Measurements from ENCODE around the gene AKT1. TPM values are rescaled to one million over a fixed set of nuclear protein-coding genes. Genes with fewer than 3 reads are reported as not detected.

AKT1 gene
- total and polyA plus RNA-seq, 2 of the 4 experiments (the other 2 are of a cell fraction), result 193 to 221 TPM

GRCh38 chr14:104745431-104745830, 50.1 kb downstream of the AKT1 start:
- no peak overlapping the region for H2BK15ac ChIP-seq (ENCODE audit: low read depth, low read length)
- H3K4me3 ChIP-seq (ENCODE audit: insufficient read depth, low read depth, low read length), result no peak overlapping the region
- H4K91ac ChIP-seq (ENCODE audit: insufficient read depth, low read depth, low read length), result no peak overlapping the region
- H3K9ac ChIP-seq (ENCODE audit: low read depth, low read length), result no peak overlapping the region
- H3K14ac ChIP-seq (replicated peaks; ENCODE audit: low read depth, low read length), result no peak overlapping the region
- no peak overlapping the region for H4K5ac ChIP-seq (ENCODE audit: low read depth, low read length)
- H3K23ac ChIP-seq (ENCODE audit: low read depth, low read length), result no peak overlapping the region
- in situ Hi-C loops (cut with MboI; ENCODE audit: low sequenced_read_pairs) (no loop called here), dilution Hi-C loops (cut with HindIII; ENCODE audit: low sequenced_read_pairs, unreplicated experiment) (no loop called here), intact Hi-C loops (cut with micrococcal nuclease) (no loop called here)
- no peak overlapping the region for H3K27ac ChIP-seq (ENCODE audit: insufficient read depth, low read length)
- H3K9me1 ChIP-seq (ENCODE audit: insufficient read depth, low read length), result peaks cover 27% of the 10 kb centered on the region
- no peak overlapping the region for H2AK9ac ChIP-seq (replicated peaks; ENCODE audit: low read depth, low read length, poor library complexity)
- no peak overlapping the region for H2AFZ ChIP-seq (replicated peaks; ENCODE audit: low read length, poor library complexity)
- no peak overlapping the region for H3K18ac ChIP-seq (ENCODE audit: low read depth, low read length)
- ChIA-PET POLR2A (ENCODE audit: unreplicated experiment) (no interaction called here), CTCF (no interaction called here)
- no peak overlapping the region for H2BK120ac ChIP-seq (ENCODE audit: low read depth, low read length)
- H2AK5ac ChIP-seq (ENCODE audit: low read depth, low read length), result peak overlapping the region; percentile 27; the same call in 1 of the 2 replicates
- no peaks in the 10 kb centered on the region for H4K20me1 ChIP-seq (ENCODE audit: insufficient read depth, low read length)
- no peak overlapping the region for H3K4me2 ChIP-seq (ENCODE audit: low read depth, low read length)
- WGBS, 2 experiments (ENCODE audit: extremely low coverage in 2 of 2, insufficient read length in 1 of 2), result 94% methylated on average over 6 of the region's 9 CpGs; no CpG with 5 or more reads in 1 of the 2 experiments
- H4K8ac ChIP-seq (ENCODE audit: low read depth in 2 of 2, low read length in 2 of 2), result no peak overlapping the region
- no peak for ATAC-seq (ENCODE audit: low read depth)
- no peak overlapping the region for H2BK20ac ChIP-seq (ENCODE audit: low read depth, low read length)
- no TSS peak for BruUV-seq (replicated peaks)
- peaks cover 33% of the 10 kb centered on the region for H3K4me1 ChIP-seq (ENCODE audit: control insufficient read depth, insufficient read depth, low read length)
- DNase-seq, result no peak
- no peaks in the 10 kb centered on the region for H3K79me1 ChIP-seq (ENCODE audit: low read depth in 1 of 2, low read length in 2 of 2)
- no peak overlapping the region for H3K4ac ChIP-seq (ENCODE audit: low read depth, low read length)
- peaks cover 9% of the 10 kb centered on the region for H3K36me3 ChIP-seq (ENCODE audit: control insufficient read depth, insufficient read depth, low read length)
- TF ChIP-seq ELK1 (IDR thresholded peaks at IDR 0.05; ENCODE audit: borderline replicate concordance, low read depth, low read length) (no peak), FOS (IDR thresholded peaks at IDR 0.05; ENCODE audit: low read depth, low read length) (no peak), RFX5 (IDR thresholded peaks at IDR 0.05; ENCODE audit: low read depth, low read length) (no peak), MAZ (IDR thresholded peaks at IDR 0.05; ENCODE audit: borderline replicate concordance, low read depth, low read length) (no peak), CTCF (conservative IDR thresholded peaks at IDR 0.05; ENCODE audit: low read depth, low read length) (no peak), MXI1 (IDR thresholded peaks at IDR 0.05; ENCODE audit: borderline replicate concordance, low read depth, low read length) (no peak), NFE2L2 (IDR thresholded peaks at IDR 0.05; ENCODE audit: low read depth, low read length) (no peak), MAFK (IDR thresholded peaks at IDR 0.05; ENCODE audit: low read depth, low read length) (no peak), CHD1 (IDR thresholded peaks at IDR 0.05; ENCODE audit: low read depth, low read length) (no peak), SMC3 (IDR thresholded peaks at IDR 0.05; ENCODE audit: low read depth, low read length) (no peak), CEBPB (IDR thresholded peaks at IDR 0.05; ENCODE audit: low read depth, low read length) (no peak), POLR2A (IDR thresholded peaks at IDR 0.05; ENCODE audit: low read depth, low read length) (no peak), RAD21 (IDR thresholded peaks at IDR 0.05; ENCODE audit: low read length) (no peak), RCOR1 (IDR thresholded peaks at IDR 0.05; ENCODE audit: insufficient replicate concordance, low read length) (no peak), BHLHE40 (IDR thresholded peaks at IDR 0.05; ENCODE audit: low read depth, low read length) (no peak), USF2 (IDR thresholded peaks at IDR 0.05; ENCODE audit: low read depth, low read length) (no peak)
- no peak overlapping the region for H2BK5ac ChIP-seq (ENCODE audit: low read depth, low read length, poor library complexity, severe bottlenecking)
- no peaks in the 10 kb centered on the region for H3K9me3 ChIP-seq (ENCODE audit: control insufficient read depth, insufficient read depth, low read length)
- H3K27me3 ChIP-seq (ENCODE audit: control insufficient read depth, insufficient read depth, low read length), result no peaks in the 10 kb centered on the region
- no peak overlapping the region for H3K56ac ChIP-seq (ENCODE audit: extremely low read depth, insufficient read depth, low read length)
